Neural progenitor cell (in vitro differentiated cells): ENCODE results near the gene NTM. TPM values are rescaled to one million over a fixed set of nuclear protein-coding genes. Genes with fewer than 3 reads are reported as not detected.

Experiments used
- DNase-seq: peaks from one replicate; pipeline ENCODE4 v3.0.0-alpha.2; 2016; ENCODE audit warnings: low spot score
- H2AFZ ChIP-seq: fragments of 200-600 bp; sonication (generic); replicated peaks from 2 replicates; pipeline ENCODE4 v1.6.1; 2016; ENCODE audit warnings: antibody characterized with exemption
- H3F3A ChIP-seq: fragments of 200-600 bp; sonication (generic); 2 replicates; pipeline ENCODE4 v1.6.1; 2016; ENCODE audit warnings: antibody characterized with exemption, low read depth
- H3K27ac ChIP-seq: fragments of 200-600 bp; sonication (generic); 2 replicates; pipeline ENCODE4 v1.5.1; 2016; ENCODE audit warnings: mild to moderate bottlenecking
- H3K27me3 ChIP-seq: fragments of 200-600 bp; sonication (generic); 2 replicates; pipeline ENCODE4 v1.6.1; 2016; ENCODE audit warnings: mild to moderate bottlenecking, moderate library complexity
- H3K36me3 ChIP-seq: fragments of 200-600 bp; sonication (generic); 2 replicates; pipeline ENCODE4 v1.5.1; 2016
- H3K4me1 ChIP-seq: fragments of 200-600 bp; sonication (generic); 2 replicates; pipeline ENCODE4 v1.6.1; 2016; ENCODE audit warnings: mixed run types
- H3K4me2 ChIP-seq: fragments of 200-600 bp; sonication (generic); 2 replicates; pipeline ENCODE4 v1.6.1; 2016
- H3K4me3 ChIP-seq: fragments of 200-600 bp; sonication (generic); 2 replicates; pipeline ENCODE4 v1.5.1; 2016
- H3K79me2 ChIP-seq: fragments of 200-600 bp; sonication (generic); 2 replicates; pipeline ENCODE4 v1.6.1; 2016; ENCODE audit warnings: low read depth
- H3K9ac ChIP-seq: fragments of 200-600 bp; sonication (generic); 2 replicates; pipeline ENCODE4 v1.6.1; 2016
- H3K9me3 ChIP-seq: fragments of 200-600 bp; sonication (generic); 2 replicates; pipeline ENCODE4 v1.5.1; 2016; ENCODE audit warnings: low read depth
- H4K20me1 ChIP-seq: fragments of 200-600 bp; sonication (generic); 2 replicates; pipeline ENCODE4 v1.6.1; 2016; ENCODE audit warnings: low read depth
- H3K27ac Mint-ChIP-seq: 3 replicates; pipeline ENCODE4 v1.8.0; 2021; ENCODE audit warnings: mixed read lengths
- H3K27me3 Mint-ChIP-seq: 2 replicates; pipeline ENCODE4 v1.8.0; 2022; ENCODE audit warnings: low read depth, mild to moderate bottlenecking, inconsistent platforms, moderate library complexity, mixed read lengths; ENCODE audit not compliant: insufficient read depth
- H3K36me3 Mint-ChIP-seq: 3 replicates; pipeline ENCODE4 v1.8.0; 2021; ENCODE audit warnings: mixed read lengths
- H3K4me1 Mint-ChIP-seq: 3 replicates; pipeline ENCODE4 v1.8.0; 2021; ENCODE audit warnings: mixed read lengths
- H3K4me3 Mint-ChIP-seq: 3 replicates; pipeline ENCODE4 v1.8.0; 2021; ENCODE audit warnings: mild to moderate bottlenecking, moderate library complexity, mixed read lengths
- H3K9me3 Mint-ChIP-seq: 3 replicates; pipeline ENCODE4 v1.8.0; 2020; ENCODE audit warnings: mixed read lengths
- EZH2 ChIP-seq: fragments of 200-600 bp; sonication (generic); IDR thresholded peaks from 2 replicates; pipeline ENCODE4 v1.6.1; 2017; ENCODE audit warnings: antibody characterized with exemption, mild to moderate bottlenecking, moderate library complexity
- EZH2phosphoT487 ChIP-seq: fragments of 200-600 bp; sonication (generic); IDR thresholded peaks from 2 replicates; pipeline ENCODE4 v1.6.1; 2017; ENCODE audit warnings: antibody characterized with exemption
- total RNA-seq: library from RNA; depleted of rRNA; stranded (reverse); fragments of >200 nt; gene quantifications from 2 replicates; pipeline ENCODE4 v1.2.3, GENCODE V29; 2015; ENCODE audit warnings: low replicate concordance
- TF ChIP-seq, protein P1 (sequence below): fragments of 200-600 bp; sonication (generic); IDR thresholded peaks from 2 replicates; pipeline ENCODE4 v1.5.1; 2017; ENCODE audit warnings: antibody characterized with exemption, mild to moderate bottlenecking

NTM gene
- total RNA-seq, 1 donor from 2014 or later = 4.3 TPM

GRCh38 chr11:131327421-131327820 lies 43.0 kb upstream of the NTM start:
- peaks cover 5% of the 10 kb centered on the region for H3F3A ChIP-seq
- Mint-ChIP-seq H3K4me3 (no peak overlapping the region), H3K4me1 (peaks cover 6% of the 10 kb centered on the region), H3K36me3 (no peaks in the 10 kb centered on the region), H3K27me3 (peaks cover 2% of the 10 kb centered on the region), H3K9me3 (no peaks in the 10 kb centered on the region), H3K27ac (no peak overlapping the region)
- no peak overlapping the region for H3K9ac ChIP-seq
- no peak overlapping the region for H3K4me2 ChIP-seq
- no peak overlapping the region for H3K27ac ChIP-seq
- DNase-seq = no peak
- no peaks in the 10 kb centered on the region for H4K20me1 ChIP-seq
- no peaks in the 10 kb centered on the region for H3K36me3 ChIP-seq
- no peak overlapping the region for H2AFZ ChIP-seq
- TF ChIP-seq EZH2 (no peak), EZH2phosphoT487 (no peak)
- TF ChIP-seq, protein P1, sequence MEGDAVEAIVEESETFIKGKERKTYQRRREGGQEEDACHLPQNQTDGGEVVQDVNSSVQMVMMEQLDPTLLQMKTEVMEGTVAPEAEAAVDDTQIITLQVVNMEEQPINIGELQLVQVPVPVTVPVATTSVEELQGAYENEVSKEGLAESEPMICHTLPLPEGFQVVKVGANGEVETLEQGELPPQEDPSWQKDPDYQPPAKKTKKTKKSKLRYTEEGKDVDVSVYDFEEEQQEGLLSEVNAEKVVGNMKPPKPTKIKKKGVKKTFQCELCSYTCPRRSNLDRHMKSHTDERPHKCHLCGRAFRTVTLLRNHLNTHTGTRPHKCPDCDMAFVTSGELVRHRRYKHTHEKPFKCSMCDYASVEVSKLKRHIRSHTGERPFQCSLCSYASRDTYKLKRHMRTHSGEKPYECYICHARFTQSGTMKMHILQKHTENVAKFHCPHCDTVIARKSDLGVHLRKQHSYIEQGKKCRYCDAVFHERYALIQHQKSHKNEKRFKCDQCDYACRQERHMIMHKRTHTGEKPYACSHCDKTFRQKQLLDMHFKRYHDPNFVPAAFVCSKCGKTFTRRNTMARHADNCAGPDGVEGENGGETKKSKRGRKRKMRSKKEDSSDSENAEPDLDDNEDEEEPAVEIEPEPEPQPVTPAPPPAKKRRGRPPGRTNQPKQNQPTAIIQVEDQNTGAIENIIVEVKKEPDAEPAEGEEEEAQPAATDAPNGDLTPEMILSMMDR = no peak
- H3K79me2 ChIP-seq = no peaks in the 10 kb centered on the region
- H3K9me3 ChIP-seq = no peaks in the 10 kb centered on the region
- no peaks in the 10 kb centered on the region for H3K27me3 ChIP-seq
- peaks cover 18% of the 10 kb centered on the region for H3K4me1 ChIP-seq
- no peak overlapping the region for H3K4me3 ChIP-seq

- H3K4me1 ChIP-seq = peaks cover 18% of the 10 kb centered on the region
- Mint-ChIP-seq H3K4me1 (peaks cover 9% of the 10 kb centered on the region), H3K27me3 (peaks cover 2% of the 10 kb centered on the region), H3K9me3 (no peaks in the 10 kb centered on the region), H3K4me3 (no peak overlapping the region), H3K27ac (peak overlapping the region; percentile 40), H3K36me3 (no peaks in the 10 kb centered on the region)
- peaks cover 10% of the 10 kb centered on the region for H3F3A ChIP-seq
- H3K36me3 ChIP-seq = no peaks in the 10 kb centered on the region
- no peaks in the 10 kb centered on the region for H3K27me3 ChIP-seq
- no peak overlapping the region for H3K27ac ChIP-seq
- no peaks in the 10 kb centered on the region for H3K79me2 ChIP-seq
- H3K9me3 ChIP-seq = no peaks in the 10 kb centered on the region
- H3K4me3 ChIP-seq = no peak overlapping the region
- H3K9ac ChIP-seq = no peak overlapping the region
- TF ChIP-seq EZH2phosphoT487 = no peak
- TF ChIP-seq, protein P1 = no peak
- no peak for TF ChIP-seq EZH2
- H4K20me1 ChIP-seq = no peaks in the 10 kb centered on the region
- no peak for DNase-seq
- no peak overlapping the region for H3K4me2 ChIP-seq
- H2AFZ ChIP-seq = no peak overlapping the region
Observed at GRCh38 chr11:131328843-131329242, 41.6 kb upstream of the NTM start.

DNA sequence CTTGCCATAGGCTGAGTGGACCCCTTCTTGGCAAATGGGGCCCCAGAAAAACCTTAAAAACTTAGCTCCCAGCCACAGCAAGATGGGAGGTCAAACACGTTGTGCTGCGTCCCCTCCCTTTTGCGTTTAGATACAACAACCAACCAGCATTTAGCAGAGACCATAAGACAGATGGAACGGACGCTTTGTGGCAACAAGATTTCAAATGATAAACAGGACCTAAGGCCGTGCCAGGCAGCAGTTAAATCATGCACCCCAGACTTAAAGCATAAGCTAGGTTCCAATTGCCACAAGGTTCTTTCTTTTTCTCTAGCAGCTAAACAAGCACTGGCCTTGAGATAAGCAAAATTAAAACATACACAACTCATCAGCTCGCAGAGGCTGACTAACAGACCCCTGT lies 39.4 kb upstream of the NTM start:
- peaks cover 10% of the 10 kb centered on the region for H3F3A ChIP-seq
- H2AFZ ChIP-seq = no peak overlapping the region
- H3K4me1 ChIP-seq = peaks cover 14% of the 10 kb centered on the region
- Mint-ChIP-seq H3K4me3 (no peak overlapping the region), H3K9me3 (no peaks in the 10 kb centered on the region), H3K27me3 (peaks cover 4% of the 10 kb centered on the region), H3K4me1 (peaks cover 9% of the 10 kb centered on the region), H3K36me3 (no peaks in the 10 kb centered on the region), H3K27ac (no peak overlapping the region)
- no peaks in the 10 kb centered on the region for H3K27me3 ChIP-seq
- no peak overlapping the region for H3K4me3 ChIP-seq
- no peaks in the 10 kb centered on the region for H3K79me2 ChIP-seq
- no peaks in the 10 kb centered on the region for H3K9me3 ChIP-seq
- no peak overlapping the region for H3K27ac ChIP-seq
- no peak for TF ChIP-seq EZH2
- TF ChIP-seq, protein P1 = no peak
- TF ChIP-seq EZH2phosphoT487 = no peak
- H3K36me3 ChIP-seq = no peaks in the 10 kb centered on the region
- H4K20me1 ChIP-seq = no peaks in the 10 kb centered on the region
- H3K9ac ChIP-seq = no peak overlapping the region
- no peak for DNase-seq
- no peak overlapping the region for H3K4me2 ChIP-seq
